Colonic mucosa (tissue), 4 donors: ENCODE measurements around the gene CFAP44. TPM values are rescaled to one million over a fixed set of nuclear protein-coding genes. Genes with fewer than 3 reads are reported as not detected.
A peak's percentile ranks its signal among the peaks of the same experiment; 100 is the strongest.
"Not testable (repeated sequence)": the region's sequence is repeated elsewhere in the genome, so short reads cannot be mapped to it uniquely, and the experiment has no call there.

Source experiments
- DNase-seq: peaks from one replicate; pipeline ENCODE4 v3.0.0-alpha.2; 2020
- H3K27ac ChIP-seq: fragments of 200-600 bp; one replicate; pipeline ENCODE4 v1.8.0; 2021
- H3K27me3 ChIP-seq: fragments of 200-600 bp; one replicate; pipeline ENCODE4 v1.8.0; 2021
- H3K36me3 ChIP-seq: fragments of 200-600 bp; one replicate; pipeline ENCODE4 v1.8.0; 2021
- H3K4me1 ChIP-seq: fragments of 200-600 bp; one replicate; pipeline ENCODE4 v1.8.0; 2021; ENCODE audit warnings: mild to moderate bottlenecking
- H3K4me3 ChIP-seq: fragments of 200-600 bp; one replicate; pipeline ENCODE4 v1.8.0; 2021
- H3K9ac ChIP-seq, 2 donors: one replicate each; pipeline ENCODE4 v1.7.0; 2013; ENCODE audit warnings: control low read depth in 2 of 2, low read depth in 2 of 2, low read length in 2 of 2
- H3K9me3 ChIP-seq: fragments of 200-600 bp; one replicate; pipeline ENCODE4 v1.8.0; 2021
- CTCF ChIP-seq: fragments of 200-600 bp; IDR thresholded peaks from one replicate; pipeline ENCODE4 v1.8.0; 2022; ENCODE audit warnings: antibody characterized with exemption, mild to moderate bottlenecking
- intact Hi-C: fragments of 100-400 bp; cut with DNase I; formaldehyde crosslinking; loops from one replicate; pipeline ENCODE4 v1.14.1; 2022
- total RNA-seq, 2 donors: library from RNA; stranded (reverse); fragmentation: NEBNext Ultra II Directional in 1 of 2; extraction: Animal tissue kit (Norgen Biotek cat#: 25700) in 1 of 2; gene quantifications; one replicate each; pipeline ENCODE4 v1.2.1, GENCODE V29; 2021
- donor health status: healthy.
- donor health status: DM: no; HTN: no; CAD: no.
- donor health status: DM: no; HTN: no; CAD: no.

The CFAP44 gene
- 1 to 10 TPM; 5.4 to 8.5 TPM for total RNA-seq

- intact Hi-C loops = no loop called here
- Histone ChIP-seq H3K4me3 (peak within 1 kb of the TSS; percentile 4), H3K4me1 (no peaks in the 10 kb centered on the region), H3K36me3 (no peaks in the 10 kb centered on the region), H3K27me3 (no peaks in the 10 kb centered on the region), H3K9me3 (no peaks in the 10 kb centered on the region), H3K27ac (no peak within 1 kb of the TSS), H3K9ac (no peak within 1 kb of the TSS)
- DNase-seq = peak; percentile 85
- TF ChIP-seq CTCF = no peak
Measured at GRCh38 chr3:113441051-113441770, at the start of gene CFAP44. Gene CFAP44, minus strand, starts transcription at chr3:113441493. Its CDS starts 7,829 bp downstream, at chr3:113433664.

GRCh38 chr3:113485161-113485609 lies 43.9 kb upstream of the CFAP44 start:
- peak; percentile 26 for DNase-seq
- H3K9ac ChIP-seq = no peak overlapping the region
- H3K4me1 ChIP-seq = no peaks in the 10 kb centered on the region
- no peaks in the 10 kb centered on the region for H3K27me3 ChIP-seq
- H3K9me3 ChIP-seq = no peaks in the 10 kb centered on the region
- intact Hi-C loops = no loop called here
- no peak for TF ChIP-seq CTCF
- no peak overlapping the region for H3K27ac ChIP-seq
- H3K36me3 ChIP-seq = no peaks in the 10 kb centered on the region
- no peak overlapping the region for H3K4me3 ChIP-seq

- Histone ChIP-seq H3K36me3 (no peaks in the 10 kb centered on the region), H3K9ac (no peak overlapping the region), H3K9me3 (no peaks in the 10 kb centered on the region), H3K27ac (no peak overlapping the region), H3K27me3 (no peaks in the 10 kb centered on the region), H3K4me1 (no peaks in the 10 kb centered on the region), H3K4me3 (no peak overlapping the region)
- no peak for TF ChIP-seq CTCF
- no peak for DNase-seq
- intact Hi-C loops = no loop called here
Measured at GRCh38 chr3:113468539-113468938, 27.2 kb upstream of the CFAP44 start.

- no peak for DNase-seq
- Histone ChIP-seq H3K27me3 (no peaks in the 10 kb centered on the region), H3K27ac (no peak overlapping the region), H3K4me3 (no peak overlapping the region), H3K36me3 (no peaks in the 10 kb centered on the region), H3K4me1 (no peaks in the 10 kb centered on the region), H3K9ac (no peak overlapping the region), H3K9me3 (no peaks in the 10 kb centered on the region)
- intact Hi-C loops = no loop called here
- TF ChIP-seq CTCF = no peak
Measured at GRCh38 chr3:113461488-113461887, 20.2 kb upstream of the CFAP44 start.

- intact Hi-C loops, H3K9me3 ChIP-seq, H3K36me3 ChIP-seq, H3K27ac ChIP-seq, H3K27me3 ChIP-seq, H3K4me3 ChIP-seq, H3K9ac ChIP-seq, H3K4me1 ChIP-seq, DNase-seq: not testable (repeated sequence)
Measured at GRCh38 chr3:113458554-113458953, 17.3 kb upstream of the CFAP44 start.

- TF ChIP-seq CTCF = no peak
- Histone ChIP-seq H3K27me3 (no peaks in the 10 kb centered on the region), H3K4me3 (no peak overlapping the region), H3K4me1 (no peaks in the 10 kb centered on the region), H3K9me3 (no peaks in the 10 kb centered on the region), H3K9ac (no peak overlapping the region), H3K36me3 (no peaks in the 10 kb centered on the region), H3K27ac (no peak overlapping the region)
- intact Hi-C loops = no loop called here
- no peak for DNase-seq
Measured at GRCh38 chr3:113455446-113455845, 14.2 kb upstream of the CFAP44 start.
